Activated CD4-positive, alpha-beta T cell treated with anti-CD3 and anti-CD28 coated beads, Interleukin-2, amount 50 U/mL, for 1 hour (primary cell): ENCODE measurements around the gene STX12.
"Not testable (repeated sequence)": the region's sequence is repeated elsewhere in the genome, so short reads cannot be mapped to it uniquely, and the experiment has no call there.

Experiments used
- DNase-seq: peaks from one replicate; pipeline ENCODE4 v3.0.0-alpha.2; 2020

The STX12 gene

GRCh38 chr1:27772932-27773825, at the start of gene STX12:
Gene STX12, plus strand, starts transcription at chr1:27773219. Its CDS starts 89 bp downstream, at chr1:27773308.
- DNase-seq: peak; percentile 98

GRCh38 chr1:27724961-27725373, 48.1 kb upstream of the STX12 start:
- no peak for DNase-seq

GRCh38 chr1:27725374-27726172, 47.4 kb upstream of the STX12 start, which contains the start of gene FAM76A:
Gene FAM76A, plus strand, starts transcription at chr1:27725961. Its CDS starts 120 bp downstream, at chr1:27726081.
- DNase-seq: peak; percentile 99

GRCh38 chr1:27726173-27727044, 46.6 kb upstream of the STX12 start:
- DNase-seq: no peak

GRCh38 chr1:27727126-27727525, 45.9 kb upstream of the STX12 start:
- DNase-seq: no peak

GRCh38 chr1:27736252-27736651, 36.8 kb upstream of the STX12 start:
- no peak for DNase-seq

- no peak for DNase-seq
Measured at GRCh38 chr1:27741121-27741520, 31.9 kb upstream of the STX12 start.

GRCh38 chr1:27744556-27744955, 28.5 kb upstream of the STX12 start:
- no peak for DNase-seq

GRCh38 chr1:27745466-27745865, 27.6 kb upstream of the STX12 start:
- no peak for DNase-seq

- no peak for DNase-seq
Measured at GRCh38 chr1:27752360-27752759, 20.7 kb upstream of the STX12 start.

GRCh38 chr1:27755286-27755685, 17.7 kb upstream of the STX12 start:
- no peak for DNase-seq

- DNase-seq: no peak
Measured at GRCh38 chr1:27755865-27756264, 17.2 kb upstream of the STX12 start.

GRCh38 chr1:27759236-27759635, 13.8 kb upstream of the STX12 start:
- DNase-seq: no peak

- no peak for DNase-seq
Measured at GRCh38 chr1:27760426-27760825, 12.6 kb upstream of the STX12 start.

GRCh38 chr1:27762033-27762432, 11.0 kb upstream of the STX12 start:
- DNase-seq: no peak

GRCh38 chr1:27763358-27763757, 9.7 kb upstream of the STX12 start:
- DNase-seq: no peak

GRCh38 chr1:27770293-27770830, 2.7 kb upstream of the STX12 start:
- DNase-seq: no peak

GRCh38 chr1:27772036-27772931, 735 bp upstream of the STX12 start:
- DNase-seq: no peak

- no peak for DNase-seq
Measured at GRCh38 chr1:27773826-27774445, 917 bp downstream of the STX12 start.

- DNase-seq: no peak
Measured at GRCh38 chr1:27774654-27775053, 1.6 kb downstream of the STX12 start.

- not testable (repeated sequence) for DNase-seq
Measured at GRCh38 chr1:27775336-27775735, 2.3 kb downstream of the STX12 start.
